Activated T-helper 2 cell treated with anti-CD3 and anti-CD28 coated beads, Interferon-gamma antibody, Interleukin-2, Interleukin-4, amounts not matched to agents 10 μg/mL and 5 μg/mL and 100 μg/mL, durations not matched to agents 14 hours and 24 hours and 36 hours (primary cell): Measurements from ENCODE around the gene AWAT1. TPM values are rescaled to one million over a fixed set of nuclear protein-coding genes. Genes with fewer than 3 reads are reported as not detected.

Source experiments
- DNase-seq: peaks from one replicate; pipeline ENCODE4 v3.0.0; 2021; ENCODE audit warnings: low spot score
- H3K27ac Mint-ChIP-seq: one replicate; pipeline ENCODE4 v1.8.0; 2021; ENCODE audit warnings: mixed read lengths
- H3K27me3 Mint-ChIP-seq: one replicate; pipeline ENCODE4 v1.8.0; 2021; ENCODE audit warnings: low read depth, mixed read lengths
- H3K36me3 Mint-ChIP-seq: one replicate; pipeline ENCODE4 v1.8.0; 2021; ENCODE audit warnings: low read depth, mixed read lengths
- H3K4me1 Mint-ChIP-seq: one replicate; pipeline ENCODE4 v1.8.0; 2021; ENCODE audit warnings: low read depth, mixed read lengths
- H3K4me3 Mint-ChIP-seq: one replicate; pipeline ENCODE4 v1.8.0; 2021; ENCODE audit warnings: low read depth, mild to moderate bottlenecking, moderate library complexity, mixed read lengths
- H3K9me3 Mint-ChIP-seq: one replicate; pipeline ENCODE4 v1.8.0; 2021; ENCODE audit warnings: mixed read lengths
- intact Hi-C: fragments of 100-400 bp; cut with micrococcal nuclease; formaldehyde crosslinking; loops from one replicate; pipeline ENCODE4 v1.15.1; 2023
- total RNA-seq: library from RNA; stranded (reverse); gene quantifications from 2 replicates; pipeline ENCODE4 v1.2.3, GENCODE V29; 2022

AWAT1 gene
- total RNA-seq, 1 donor from 2014 or later = not detected

GRCh38 chrX:70279081-70279480 lies 44.6 kb downstream of the AWAT1 start:
- Mint-ChIP-seq H3K36me3 (no peaks in the 10 kb centered on the region), H3K9me3 (no peaks in the 10 kb centered on the region), H3K4me1 (no peaks in the 10 kb centered on the region), H3K4me3 (no peak overlapping the region), H3K27ac (no peak overlapping the region), H3K27me3 (no peaks in the 10 kb centered on the region)
- intact Hi-C loops = no loop called here
- DNase-seq = no peak

- no peaks in the 10 kb centered on the region for H3K27me3 Mint-ChIP-seq
- intact Hi-C loops = no loop called here
- no peaks in the 10 kb centered on the region for H3K9me3 Mint-ChIP-seq
- H3K4me1 Mint-ChIP-seq = no peaks in the 10 kb centered on the region
- H3K4me3 Mint-ChIP-seq = no peak overlapping the region
- H3K36me3 Mint-ChIP-seq = no peaks in the 10 kb centered on the region
- no peak for DNase-seq
- no peak overlapping the region for H3K27ac Mint-ChIP-seq
These were observed 46.1 kb downstream of the AWAT1 start for GRCh38 chrX:70280573-70280972.

GRCh38 chrX:70281951-70282350 lies 47.5 kb downstream of the AWAT1 start, which contains the start of gene RAB41:
RAB41 (plus strand) TSS chrX:70282172; CDS start chrX:70282218, 46 bp downstream.
- H3K4me1 Mint-ChIP-seq = no peaks in the 10 kb centered on the region
- peaks cover 11% of the 10 kb centered on the region for H3K36me3 Mint-ChIP-seq
- H3K27me3 Mint-ChIP-seq = no peaks in the 10 kb centered on the region
- DNase-seq = no peak
- no peaks in the 10 kb centered on the region for H3K9me3 Mint-ChIP-seq
- H3K4me3 Mint-ChIP-seq = no peak within 1 kb of the TSS
- H3K27ac Mint-ChIP-seq = no peak within 1 kb of the TSS
- intact Hi-C loops = no loop called here

GRCh38 chrX:70289168-70289792 lies 54.8 kb downstream of the AWAT1 start:
- no peaks in the 10 kb centered on the region for H3K9me3 Mint-ChIP-seq
- H3K36me3 Mint-ChIP-seq = peaks cover 29% of the 10 kb centered on the region
- DNase-seq = no peak
- no peaks in the 10 kb centered on the region for H3K27me3 Mint-ChIP-seq
- H3K27ac Mint-ChIP-seq = peak overlapping the region; percentile 85
- intact Hi-C loops = loop anchor here (2.0 kb wide), 1 partner anchor 48 kb away; no protein-coding TSS in a partner anchor
- peaks cover 23% of the 10 kb centered on the region for H3K4me1 Mint-ChIP-seq
- H3K4me3 Mint-ChIP-seq = peak overlapping the region; percentile 93

Other genes starting within 250 kb of the AWAT1 start
- gene AWAT2, start 184.7 kb upstream of the AWAT1 start, total RNA-seq = not detected in 2 replicates
- not detected in 2 replicates for gene OTUD6A, start 172.2 kb upstream of the AWAT1 start, total RNA-seq
- gene IGBP1, start 101.2 kb upstream of the AWAT1 start, total RNA-seq = 33.0 and 33.6 TPM in 2 replicates
- not detected in 2 replicates for gene DGAT2L6, start 57.2 kb upstream of the AWAT1 start, total RNA-seq
- 0.55 and 0.71 TPM in 2 replicates for gene P2RY4, start 25.5 kb downstream of the AWAT1 start, total RNA-seq
- gene ARR3, start 33.7 kb downstream of the AWAT1 start, total RNA-seq = not detected in 2 replicates
- gene RAB41, start 47.5 kb downstream of the AWAT1 start, total RNA-seq = not detected in 2 replicates
- gene PDZD11, start 55.3 kb downstream of the AWAT1 start, total RNA-seq = 27.7 and 31.4 TPM in 2 replicates
- 24.4 and 26.5 TPM in 2 replicates for gene KIF4A, start 55.4 kb downstream of the AWAT1 start, total RNA-seq
- 0.21 and 0.28 TPM in 2 replicates for gene GDPD2, start 188.7 kb downstream of the AWAT1 start, total RNA-seq
- 40.7 and 40.9 TPM in 2 replicates for gene DLG3, start 210.2 kb downstream of the AWAT1 start, total RNA-seq